GDM1 (cell line): ENCODE results near the gene POLR2E.
A peak's percentile ranks its signal among the peaks of the same experiment; 100 is the strongest.

Experiments used
- DNase-seq: peaks from one replicate; lab custom pipeline; 2025; lab: John Stamatoyannopoulos, UW

Gene POLR2E

GRCh38 chr19:1063909-1064660, 31.1 kb downstream of the POLR2E start:
- DNase-seq: no peak

- peak; percentile 53 for DNase-seq
Observed at GRCh38 chr19:1063030-1063908, 31.9 kb downstream of the POLR2E start.

GRCh38 chr19:1062387-1063029, 32.7 kb downstream of the POLR2E start:
- no peak for DNase-seq

- DNase-seq: no peak
Observed at GRCh38 chr19:1061987-1062386, 33.2 kb downstream of the POLR2E start.

- DNase-seq: no peak
Observed at GRCh38 chr19:1060689-1061088, 34.5 kb downstream of the POLR2E start.

GRCh38 chr19:1058112-1058511, 37.1 kb downstream of the POLR2E start:
- DNase-seq: no peak

- peak; percentile 54 for DNase-seq
Observed at GRCh38 chr19:1057176-1057855, 37.9 kb downstream of the POLR2E start.

- no peak for DNase-seq
Observed at GRCh38 chr19:1055886-1056620, 39.1 kb downstream of the POLR2E start.

GRCh38 chr19:1055028-1055425, 40.1 kb downstream of the POLR2E start:
- DNase-seq: no peak

- DNase-seq: no peak
Observed at GRCh38 chr19:1054102-1055027, 40.8 kb downstream of the POLR2E start.

- no peak for DNase-seq
Observed at GRCh38 chr19:1053176-1054101, 41.7 kb downstream of the POLR2E start.

- no peak for DNase-seq
Observed at GRCh38 chr19:1052349-1052975, 42.7 kb downstream of the POLR2E start.

- no peak for DNase-seq
Observed at GRCh38 chr19:1051791-1052190, 43.4 kb downstream of the POLR2E start.

GRCh38 chr19:1050989-1051788, 44.0 kb downstream of the POLR2E start:
- no peak for DNase-seq

- no peak for DNase-seq
Observed at GRCh38 chr19:1049800-1050199, 45.4 kb downstream of the POLR2E start.

- DNase-seq: no peak
Observed at GRCh38 chr19:1049106-1049505, 46.1 kb downstream of the POLR2E start.

- no peak for DNase-seq
Observed at GRCh38 chr19:1047696-1048147, 47.5 kb downstream of the POLR2E start.
